Body of pancreas (tissue), 4 donors: Measurements from ENCODE around the gene L3MBTL3.

Experiments used
- POLR2A ChIP-seq, 3 donors: fragments of 450-650 bp; IDR thresholded peaks; one replicate each; pipeline ENCODE4 v1.6.1; 2016; ENCODE audit warnings: antibody characterized with exemption in 3 of 3, mild to moderate bottlenecking in 2 of 3
- TF ChIP-seq, protein P1 (sequence below), 7 experiments: fragments of 450-650 bp in 4 of 7; fragments of 200-600 bp in 3 of 7; sonication (generic) in 3 of 7; IDR thresholded peaks; one replicate each; pipeline ENCODE4 v1.5.1; 2016 to 2019; ENCODE audit warnings: antibody characterized with exemption in 7 of 7

DNA sequence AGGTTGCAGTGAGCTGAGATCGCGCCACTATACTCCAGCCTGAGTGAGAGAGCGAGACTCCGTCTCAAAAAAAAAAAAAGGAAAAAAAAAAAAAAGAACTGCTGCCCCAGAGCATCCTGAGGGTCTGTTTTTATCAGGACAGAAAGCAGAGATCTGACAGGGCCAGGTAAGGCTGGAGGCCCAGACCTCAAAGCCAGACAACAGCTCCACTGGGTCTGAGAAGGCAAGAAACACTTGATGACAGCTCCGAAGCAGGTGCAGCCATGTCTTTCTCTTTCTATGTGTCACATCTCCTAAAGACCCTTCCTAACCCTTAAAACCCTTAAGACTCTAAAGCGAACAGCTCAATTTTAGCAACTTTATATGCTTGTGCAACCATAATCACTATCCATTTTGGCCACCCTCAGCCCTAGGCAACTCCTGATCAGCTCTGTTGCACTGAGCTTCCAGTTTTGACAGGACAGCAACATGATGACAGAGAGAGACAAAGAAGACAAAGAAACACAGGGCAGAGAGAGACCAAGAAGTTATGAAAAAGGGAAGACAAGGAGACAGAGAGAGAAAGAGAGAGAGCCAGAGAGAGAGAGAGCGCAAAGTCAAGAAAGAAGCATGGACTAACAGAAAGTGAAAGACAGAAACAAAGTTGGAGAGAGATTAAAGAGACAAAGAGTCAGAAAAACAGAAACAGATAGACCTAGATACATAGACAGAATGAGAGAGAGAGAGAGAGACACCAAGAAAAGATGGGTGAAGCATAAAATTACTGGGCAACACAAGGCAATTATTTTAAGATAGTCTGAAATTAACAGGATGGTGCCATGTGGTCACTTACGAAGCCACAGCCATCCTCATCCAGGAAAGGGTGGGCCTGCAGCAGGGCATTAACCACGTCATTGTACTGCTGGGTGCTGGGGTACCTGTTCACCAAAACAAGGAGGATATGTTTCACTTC lies 165.2 kb downstream of the L3MBTL3 start:
- TF ChIP-seq, protein P1, sequence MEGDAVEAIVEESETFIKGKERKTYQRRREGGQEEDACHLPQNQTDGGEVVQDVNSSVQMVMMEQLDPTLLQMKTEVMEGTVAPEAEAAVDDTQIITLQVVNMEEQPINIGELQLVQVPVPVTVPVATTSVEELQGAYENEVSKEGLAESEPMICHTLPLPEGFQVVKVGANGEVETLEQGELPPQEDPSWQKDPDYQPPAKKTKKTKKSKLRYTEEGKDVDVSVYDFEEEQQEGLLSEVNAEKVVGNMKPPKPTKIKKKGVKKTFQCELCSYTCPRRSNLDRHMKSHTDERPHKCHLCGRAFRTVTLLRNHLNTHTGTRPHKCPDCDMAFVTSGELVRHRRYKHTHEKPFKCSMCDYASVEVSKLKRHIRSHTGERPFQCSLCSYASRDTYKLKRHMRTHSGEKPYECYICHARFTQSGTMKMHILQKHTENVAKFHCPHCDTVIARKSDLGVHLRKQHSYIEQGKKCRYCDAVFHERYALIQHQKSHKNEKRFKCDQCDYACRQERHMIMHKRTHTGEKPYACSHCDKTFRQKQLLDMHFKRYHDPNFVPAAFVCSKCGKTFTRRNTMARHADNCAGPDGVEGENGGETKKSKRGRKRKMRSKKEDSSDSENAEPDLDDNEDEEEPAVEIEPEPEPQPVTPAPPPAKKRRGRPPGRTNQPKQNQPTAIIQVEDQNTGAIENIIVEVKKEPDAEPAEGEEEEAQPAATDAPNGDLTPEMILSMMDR (IDR thresholded peaks at IDR 0.05), result no peak
- TF ChIP-seq POLR2A (IDR thresholded peaks at IDR 0.05), result no peak
